ENCODE measurements around the gene MATN1.

MATN1 gene

GRCh38 chr1:30732277-30732996 is 9.1 kb upstream of the MATN1 start:
- ATAC-seq = no peak
- TF ChIP-seq ISL1 (CRISPR knock-in tag; IDR thresholded peaks at IDR 0.05) (no peak), OSR1 (CRISPR knock-in tag; IDR thresholded peaks at IDR 0.05) (no peak), ZFP3 (CRISPR knock-in tag; IDR thresholded peaks at IDR 0.05) (no peak), CSDC2 (CRISPR knock-in tag; IDR thresholded peaks at IDR 0.05) (no peak), RARB (CRISPR knock-in tag; IDR thresholded peaks at IDR 0.05) (no peak), ZNF70 (CRISPR knock-in tag; IDR thresholded peaks at IDR 0.05) (no peak), ZNF8 (CRISPR knock-in tag; IDR thresholded peaks at IDR 0.05) (no peak), ARNTL (CRISPR knock-in tag; IDR thresholded peaks at IDR 0.05; ENCODE audit: borderline replicate concordance, low read depth) (no peak), GLIS3 (CRISPR knock-in tag; IDR thresholded peaks at IDR 0.05) (no peak), SNAI2 (CRISPR knock-in tag; IDR thresholded peaks at IDR 0.05) (no peak), ZNF565 (CRISPR knock-in tag; conservative IDR thresholded peaks at IDR 0.05; ENCODE audit: low read depth) (no peak), CREB5 (CRISPR knock-in tag; IDR thresholded peaks at IDR 0.05; ENCODE audit: low read depth) (no peak), POU6F1 (CRISPR knock-in tag; IDR thresholded peaks at IDR 0.05; ENCODE audit: borderline replicate concordance, low read depth) (no peak), PPARA (CRISPR knock-in tag; IDR thresholded peaks at IDR 0.05; ENCODE audit: borderline replicate concordance) (no peak)

GRCh38 chr1:30731806-30732276 is 8.5 kb upstream of the MATN1 start:
- no peak for ATAC-seq

More at GRCh38 chr1:30731806-30732276, 8.5 kb upstream of the MATN1 start:
- TF ChIP-seq GLIS3 (CRISPR knock-in tag; IDR thresholded peaks at IDR 0.05) = no peak
- no peak for TF ChIP-seq ZFP3 (CRISPR knock-in tag; IDR thresholded peaks at IDR 0.05)
- no peak for TF ChIP-seq TSHZ2 (CRISPR knock-in tag; IDR thresholded peaks at IDR 0.05)
- TF ChIP-seq ARNTL (CRISPR knock-in tag; IDR thresholded peaks at IDR 0.05; ENCODE audit: borderline replicate concordance, low read depth) = no peak
- TF ChIP-seq CREB5 (CRISPR knock-in tag; IDR thresholded peaks at IDR 0.05; ENCODE audit: low read depth) = no peak
- no peak for TF ChIP-seq POU6F1 (CRISPR knock-in tag; IDR thresholded peaks at IDR 0.05; ENCODE audit: borderline replicate concordance, low read depth)
- TF ChIP-seq TCF4 (CRISPR knock-in tag; IDR thresholded peaks at IDR 0.05; ENCODE audit: borderline replicate concordance) = no peak

All from SK-N-SH treated with all-trans-retinoic acid at 6 μM for 48 hours (cell line).